ENCODE data around the gene AGBL4.
"Not testable (repeated sequence)": the region's sequence is repeated elsewhere in the genome, so short reads cannot be mapped to it uniquely, and the experiment has no call there.

Gene AGBL4

GRCh38 chr1:49028396-49028795 lies 995.4 kb downstream of the AGBL4 start:
- TF ChIP-seq CTCF (IDR thresholded peaks at IDR 0.05; ENCODE audit: low read depth, low read length), result no peak
- no peak overlapping the region for H3K4me3 ChIP-seq (ENCODE audit: low read depth, low read length)
- in situ Hi-C loops (cut with HindIII; ENCODE audit: low sequenced_read_pairs), result no loop called here
- DNase-seq (ENCODE audit: low read depth, low spot score), result no peak

- no peak overlapping the region for H3K4me3 ChIP-seq (ENCODE audit: low read depth, low read length)
- no peak for DNase-seq (ENCODE audit: low read depth, low spot score)
- TF ChIP-seq CTCF (IDR thresholded peaks at IDR 0.05; ENCODE audit: low read depth, low read length), result no peak
- in situ Hi-C loops (cut with HindIII; ENCODE audit: low sequenced_read_pairs), result no loop called here
Observed at GRCh38 chr1:49026230-49026811, 997.4 kb downstream of the AGBL4 start.

GRCh38 chr1:49016030-49016977 lies 1007.5 kb downstream of the AGBL4 start:
- H3K4me3 ChIP-seq (ENCODE audit: low read depth, low read length), result no peak overlapping the region
- no peak for TF ChIP-seq CTCF (IDR thresholded peaks at IDR 0.05; ENCODE audit: low read depth, low read length)
- no peak for DNase-seq (ENCODE audit: low read depth, low spot score)
- in situ Hi-C loops (cut with HindIII; ENCODE audit: low sequenced_read_pairs), result no loop called here

GRCh38 chr1:49013079-49013478 lies 1010.7 kb downstream of the AGBL4 start:
- in situ Hi-C loops (cut with HindIII; ENCODE audit: low sequenced_read_pairs), result no loop called here

GRCh38 chr1:49002981-49003380 lies 1020.8 kb downstream of the AGBL4 start:
- DNase-seq (ENCODE audit: low read depth, low spot score); in situ Hi-C loops (cut with HindIII; ENCODE audit: low sequenced_read_pairs); H3K4me3 ChIP-seq (ENCODE audit: low read depth, low read length): not testable (repeated sequence)

More at GRCh38 chr1:49013079-49013478, 1010.7 kb downstream of the AGBL4 start:
- no peak overlapping the region for H3K4me3 ChIP-seq (ENCODE audit: low read depth, low read length)
- TF ChIP-seq CTCF (IDR thresholded peaks at IDR 0.05; ENCODE audit: low read depth, low read length), result no peak
- DNase-seq (ENCODE audit: low read depth, low spot score), result no peak

GRCh38 chr1:48999321-48999720 lies 1024.4 kb downstream of the AGBL4 start:
- no peak for DNase-seq (ENCODE audit: low read depth, low spot score)
- no peak overlapping the region for H3K4me3 ChIP-seq (ENCODE audit: low read depth, low read length)
- in situ Hi-C loops (cut with HindIII; ENCODE audit: low sequenced_read_pairs), result no loop called here
- TF ChIP-seq CTCF (IDR thresholded peaks at IDR 0.05; ENCODE audit: low read depth, low read length), result no peak

GRCh38 chr1:48996311-48996710 lies 1027.4 kb downstream of the AGBL4 start:
- in situ Hi-C loops (cut with HindIII; ENCODE audit: low sequenced_read_pairs), result no loop called here
- H3K4me3 ChIP-seq (ENCODE audit: low read depth, low read length), result no peak overlapping the region
- no peak for TF ChIP-seq CTCF (IDR thresholded peaks at IDR 0.05; ENCODE audit: low read depth, low read length)
- no peak for DNase-seq (ENCODE audit: low read depth, low spot score)
